Measurements from ENCODE around the gene P3H3.

DNA sequence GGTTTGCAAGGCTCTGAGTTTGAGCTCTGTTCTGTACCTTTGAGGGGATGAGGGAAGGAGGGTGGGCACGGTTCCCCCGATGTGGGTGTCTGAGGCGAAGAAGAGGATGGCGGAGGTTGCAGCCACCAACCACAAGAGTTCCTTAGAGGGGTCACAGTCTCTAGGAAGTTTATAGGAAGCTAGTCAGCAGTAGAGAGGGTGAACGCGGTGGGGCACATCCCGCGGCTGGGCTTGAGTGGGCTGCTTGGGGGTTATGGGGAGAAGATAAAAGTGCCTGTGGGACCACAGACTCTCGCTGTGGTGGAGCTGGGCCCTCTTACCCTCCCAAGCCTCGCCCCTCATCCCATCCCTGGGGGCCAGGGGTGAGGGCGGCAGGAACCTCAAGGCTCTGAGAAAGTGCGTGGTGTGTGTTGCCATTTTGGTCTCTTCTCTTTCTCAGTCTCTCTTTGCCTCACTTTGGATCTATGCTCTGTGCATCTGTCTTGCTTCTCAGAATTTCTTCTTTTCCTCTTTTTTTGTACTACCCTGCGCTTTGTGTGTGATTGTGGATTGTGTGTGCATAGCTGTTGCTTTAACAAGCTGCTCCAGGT lies 36.2 kb upstream of the P3H3 start:
- TF ChIP-seq CTCF (IDR thresholded peaks at IDR 0.05), result no peak
- no peak for TF ChIP-seq POLR2A (IDR thresholded peaks at IDR 0.05)

Data from esophagus squamous epithelium (tissue), 4 donors.